HG02798 (cell line): ENCODE measurements around the gene BOD1L2.

Experiments used
- ATAC-seq: cut with Tn5 transposase; IDR thresholded peaks from one replicate; pipeline ENCODE4 v1.9.1; 2021; ENCODE audit warnings: mild to moderate bottlenecking; ENCODE audit not compliant: unreplicated experiment, poor library complexity

BOD1L2 gene

DNA sequence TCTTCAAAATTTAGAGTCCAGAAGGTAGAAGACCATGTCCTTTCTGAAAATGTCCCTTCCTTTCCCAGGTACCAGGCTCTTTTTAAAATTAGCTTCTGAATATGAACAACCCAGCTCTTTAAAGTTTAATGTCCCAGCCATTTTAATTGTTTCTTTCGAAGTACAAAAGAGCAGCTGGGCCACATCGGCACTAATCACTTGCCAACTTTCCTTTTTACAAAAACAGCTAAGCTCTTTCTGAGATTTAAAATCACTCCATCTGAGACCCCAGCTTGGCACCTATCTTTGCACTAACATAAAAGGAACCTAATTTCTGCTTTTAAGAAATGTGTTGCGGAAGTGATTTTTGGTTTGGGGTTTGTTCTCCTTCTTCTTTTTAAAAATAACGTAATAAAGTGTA is 2.6 kb downstream of the BOD1L2 start:
- ATAC-seq, result no peak

DNA sequence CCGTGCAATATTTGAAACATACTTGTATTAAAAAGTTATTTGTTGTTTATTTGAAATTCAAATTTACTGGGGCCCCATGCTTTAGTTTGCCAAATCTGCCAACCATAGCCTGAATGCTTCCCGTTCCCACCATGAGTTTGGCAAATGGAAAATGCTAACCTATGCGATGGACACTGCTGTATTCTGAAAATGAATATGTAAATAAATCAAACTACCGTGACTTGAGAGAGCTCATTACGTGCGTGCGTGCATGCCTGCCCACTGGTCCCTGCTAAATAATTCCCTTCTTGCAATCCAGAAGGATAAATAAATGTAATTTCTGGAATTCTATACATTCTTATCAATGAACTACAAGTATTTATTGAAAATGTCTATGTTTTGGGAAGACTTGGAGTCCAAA is 3.2 kb downstream of the BOD1L2 start:
- no peak for ATAC-seq

DNA sequence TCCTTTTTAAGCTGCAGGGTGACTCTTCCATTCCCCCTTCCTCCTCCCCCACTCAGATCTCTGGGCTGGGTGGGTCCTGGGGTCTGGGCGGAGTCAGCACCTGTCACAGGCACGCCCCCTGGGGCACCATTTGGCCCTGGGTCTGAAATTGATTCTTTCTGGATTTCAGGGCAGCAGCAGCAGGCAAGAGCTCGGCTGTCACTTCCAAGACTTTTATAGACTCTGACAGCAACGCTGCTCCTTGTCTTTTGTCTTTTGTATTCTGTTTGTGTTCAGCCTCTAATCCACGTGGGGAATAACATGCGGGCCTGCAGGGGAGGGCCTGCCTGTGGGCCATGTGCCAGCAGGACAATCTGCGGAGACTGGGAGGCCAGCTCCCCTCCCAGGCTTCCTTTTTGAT is 3.9 kb downstream of the BOD1L2 start:
- no peak for ATAC-seq

DNA sequence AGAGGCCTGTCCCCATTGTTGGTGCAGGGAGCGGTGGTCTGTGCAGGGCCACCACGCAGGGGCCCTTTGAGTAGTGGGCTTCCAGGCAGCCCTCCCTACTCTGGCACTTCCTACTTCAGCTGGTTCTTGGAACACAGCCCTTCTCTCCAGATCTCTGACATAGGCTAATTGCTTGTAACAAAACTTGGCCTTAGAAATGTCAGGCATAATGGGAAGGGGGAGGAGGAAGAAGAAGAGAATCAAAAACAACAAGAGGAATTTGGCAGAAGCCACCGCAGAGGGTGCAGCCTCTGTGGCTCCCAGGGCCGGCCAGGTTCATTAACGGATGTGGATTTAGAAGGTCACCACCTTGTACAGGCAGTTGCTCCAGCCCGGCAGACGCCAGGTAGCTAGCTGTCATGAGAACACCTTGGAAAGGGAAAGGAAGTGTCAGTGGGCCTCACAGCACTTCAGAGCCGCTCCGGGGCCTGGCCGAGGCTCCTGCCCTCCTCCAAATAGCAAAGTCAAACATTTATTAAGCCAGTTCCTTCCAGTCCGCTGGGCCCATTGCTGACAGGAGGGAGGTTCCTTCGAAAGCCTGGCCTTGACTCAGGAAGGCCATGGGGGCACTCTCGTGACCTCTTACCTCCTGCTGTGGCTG is 7.4 kb downstream of the BOD1L2 start:
- ATAC-seq, result no peak

DNA sequence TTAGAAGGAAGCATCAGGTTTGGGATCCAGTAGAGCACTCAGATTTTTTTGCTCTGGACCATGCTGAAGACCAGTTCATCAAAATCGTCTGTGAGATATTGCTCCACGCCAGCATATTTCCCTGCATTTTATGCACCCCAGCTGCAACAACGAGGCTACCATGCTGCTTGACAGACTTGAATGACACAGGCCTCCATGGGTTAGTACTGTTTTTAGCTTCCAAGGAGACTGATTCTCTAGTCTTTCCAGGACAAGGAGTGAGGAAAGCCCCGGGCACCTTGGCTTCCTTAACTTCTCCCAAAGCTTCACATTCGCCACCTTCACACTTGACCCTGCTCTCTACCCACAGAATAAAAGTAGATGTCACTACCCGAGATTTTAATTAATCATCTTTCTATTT is 17.5 kb downstream of the BOD1L2 start:
- no peak for ATAC-seq

DNA sequence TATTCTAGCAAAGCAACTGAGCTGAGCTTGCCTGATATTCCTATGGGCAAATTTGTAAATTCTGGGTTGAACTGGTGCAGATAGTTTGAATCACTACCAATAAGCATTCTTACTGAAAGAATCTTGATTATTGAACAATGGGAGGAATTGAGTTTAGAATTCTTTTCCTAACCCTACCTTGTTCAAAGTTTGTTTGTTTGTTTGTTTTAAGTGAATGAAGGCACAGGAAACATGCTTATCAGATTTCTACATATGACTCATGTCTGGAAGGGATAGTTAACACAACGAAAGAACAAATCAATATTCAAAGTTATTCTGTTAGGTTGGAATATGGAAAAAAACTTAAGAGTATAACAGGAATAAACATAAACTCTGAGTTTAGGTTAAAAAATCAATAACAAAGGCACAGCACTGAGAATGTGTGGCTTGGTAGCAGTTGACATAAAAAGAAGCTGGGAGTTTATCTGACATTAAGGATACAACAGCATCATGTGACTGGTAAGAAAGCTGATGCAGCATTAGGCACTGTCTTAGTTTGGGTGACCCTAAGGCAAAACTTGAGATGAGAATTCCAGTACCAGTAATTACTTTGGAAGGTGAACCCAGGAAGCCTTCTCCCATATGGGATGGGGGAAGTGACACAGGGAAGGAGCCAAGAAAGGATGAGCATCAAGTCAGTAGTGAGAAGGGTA is 20.9 kb downstream of the BOD1L2 start:
- ATAC-seq, result no peak

DNA sequence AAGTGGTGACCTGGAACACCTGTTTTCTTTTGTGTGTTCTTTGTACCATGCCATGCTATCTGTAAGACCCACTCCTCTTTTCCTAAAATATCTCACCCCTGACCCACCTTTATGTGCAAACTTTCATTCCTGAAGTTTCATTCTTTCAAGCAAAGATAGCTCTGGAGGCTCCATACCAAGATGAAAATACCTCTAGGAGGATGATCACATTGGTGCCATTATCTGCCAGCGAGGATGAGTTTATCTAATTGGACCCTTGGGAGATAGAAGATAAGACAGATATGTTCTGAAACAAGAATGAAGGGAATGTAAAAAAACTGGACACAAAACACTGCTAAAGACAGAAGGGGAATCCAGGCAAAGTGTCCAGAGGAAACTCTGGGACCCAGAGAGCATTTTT is 24.1 kb downstream of the BOD1L2 start:
- ATAC-seq, result no peak

DNA sequence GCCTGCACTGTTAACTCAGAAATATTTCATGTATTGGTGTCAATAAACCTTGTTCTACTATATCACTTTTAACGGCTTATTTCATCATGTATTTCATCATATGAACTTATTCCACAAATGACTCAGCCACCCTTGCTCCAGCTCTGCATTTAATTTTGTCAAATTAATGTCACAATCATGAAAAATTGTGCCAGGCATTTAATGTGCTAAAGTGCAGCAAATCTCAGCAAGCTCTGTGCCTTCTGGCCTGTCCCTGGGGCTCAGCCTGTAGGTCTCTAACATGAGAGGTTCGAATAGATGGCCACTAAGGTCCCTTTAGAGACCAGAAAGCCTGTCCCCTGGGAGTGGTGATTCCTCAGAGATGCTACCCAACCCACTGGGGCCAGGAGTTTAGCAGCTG is 28.6 kb downstream of the BOD1L2 start:
- no peak for ATAC-seq

DNA sequence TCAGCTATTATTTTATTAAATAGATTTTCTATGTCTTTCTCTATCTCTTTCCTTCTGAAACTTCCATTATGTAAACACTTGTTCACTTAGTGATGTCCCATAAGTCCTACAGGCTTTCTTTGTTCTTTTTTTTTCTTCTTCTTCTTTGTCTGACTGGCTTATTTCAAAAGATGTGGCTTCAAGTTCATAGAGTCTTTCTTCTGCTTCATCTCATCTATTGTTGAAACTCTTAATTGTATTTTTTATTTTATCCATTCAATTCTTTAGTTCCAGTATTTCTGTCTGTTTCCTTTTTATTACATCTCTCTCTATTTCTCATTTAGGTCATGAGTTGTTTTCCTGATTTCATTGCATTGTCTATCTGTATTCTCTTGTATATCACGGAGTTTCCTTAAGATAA is 38.5 kb downstream of the BOD1L2 start:
- no peak for ATAC-seq

DNA sequence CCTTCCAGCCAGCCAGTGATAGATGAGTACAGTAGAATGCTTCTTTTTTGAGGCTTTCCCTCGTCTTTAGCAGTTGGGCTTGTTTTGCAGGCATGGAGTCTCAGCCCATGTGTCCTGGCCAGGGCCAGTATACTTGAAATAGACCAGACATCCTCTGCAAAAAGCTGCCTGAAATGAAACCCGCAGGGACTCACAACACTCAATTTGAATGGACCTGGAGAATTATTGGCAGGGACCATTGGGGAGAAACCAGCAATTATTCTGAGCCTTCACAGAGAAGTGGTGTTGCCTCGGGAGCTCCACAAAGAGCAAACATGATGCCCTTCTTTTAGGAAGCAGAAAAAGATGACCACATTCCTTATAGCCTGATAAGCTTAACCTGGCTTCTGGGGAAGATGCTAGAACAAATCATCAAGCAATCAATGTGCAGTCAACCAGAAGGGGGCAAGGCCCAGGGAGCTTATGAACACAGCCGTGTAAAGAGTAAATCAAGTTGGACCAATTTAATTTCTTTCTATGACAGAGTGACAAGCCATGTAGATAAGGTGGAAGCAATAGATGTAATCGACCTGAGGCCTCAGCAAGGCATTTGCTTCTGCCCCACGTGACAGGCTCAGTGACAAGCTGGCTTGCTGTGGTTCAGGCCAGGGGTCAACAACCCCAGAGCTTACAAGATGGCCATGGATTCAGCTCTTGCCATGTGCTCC is 42.1 kb downstream of the BOD1L2 start:
- no peak for ATAC-seq

DNA sequence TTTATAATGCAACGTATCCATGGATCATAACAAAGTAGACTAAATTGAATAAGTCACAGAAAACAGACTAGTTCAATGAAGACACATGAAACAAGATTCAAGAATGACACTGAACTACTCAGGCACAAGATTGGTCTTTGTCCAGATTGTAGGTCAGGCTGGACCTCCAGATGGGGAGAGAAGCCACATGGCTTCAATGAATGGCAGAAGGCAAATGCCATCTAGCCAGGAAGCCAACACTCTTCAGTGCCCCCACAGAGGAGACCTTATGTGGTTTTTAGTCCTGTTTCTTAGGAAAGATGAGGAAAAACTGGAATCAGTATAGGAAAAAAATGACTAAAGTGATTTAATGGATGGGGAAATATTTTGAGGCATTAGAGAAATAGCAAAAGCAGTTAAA is 43.1 kb downstream of the BOD1L2 start:
- no peak for ATAC-seq

DNA sequence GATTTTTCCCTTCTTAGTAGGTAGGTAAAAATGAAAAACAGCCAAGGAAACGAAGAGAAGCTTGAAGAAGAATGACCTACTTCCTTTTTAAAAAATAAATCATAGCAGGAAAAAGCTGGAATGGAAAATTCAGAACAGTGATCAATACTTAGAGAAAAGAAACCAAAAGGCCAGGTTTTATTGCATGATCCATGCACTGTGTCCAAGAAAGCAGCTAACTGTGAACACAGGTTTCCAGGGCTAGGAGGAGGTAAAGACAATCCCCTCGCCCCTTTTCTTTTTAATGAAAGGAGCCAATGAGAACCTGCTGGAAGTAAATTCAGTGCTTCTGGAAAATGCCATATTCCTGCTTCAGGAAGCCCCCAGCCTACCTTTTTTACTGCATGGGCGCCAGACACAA is 47.2 kb downstream of the BOD1L2 start:
- no peak for ATAC-seq

DNA sequence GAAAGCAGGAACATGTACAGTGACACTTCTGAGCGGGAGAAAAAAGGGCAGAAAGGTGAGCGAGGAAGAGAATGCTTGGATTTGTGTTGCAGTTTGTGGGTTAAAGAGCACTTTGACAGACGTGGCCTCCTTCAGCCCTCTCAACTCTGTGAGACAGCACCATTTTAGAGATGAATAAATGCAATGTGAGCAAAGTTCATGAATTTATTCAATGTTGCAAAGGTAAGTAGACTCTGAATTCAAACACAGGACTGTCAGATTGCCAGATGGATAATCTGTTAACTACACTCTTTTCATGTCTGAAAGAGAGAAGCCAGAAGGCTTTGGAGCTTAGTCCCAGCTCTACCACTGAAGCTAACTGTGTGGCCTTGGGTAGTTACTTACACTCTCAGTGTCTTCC is 47.7 kb downstream of the BOD1L2 start:
- no peak for ATAC-seq

DNA sequence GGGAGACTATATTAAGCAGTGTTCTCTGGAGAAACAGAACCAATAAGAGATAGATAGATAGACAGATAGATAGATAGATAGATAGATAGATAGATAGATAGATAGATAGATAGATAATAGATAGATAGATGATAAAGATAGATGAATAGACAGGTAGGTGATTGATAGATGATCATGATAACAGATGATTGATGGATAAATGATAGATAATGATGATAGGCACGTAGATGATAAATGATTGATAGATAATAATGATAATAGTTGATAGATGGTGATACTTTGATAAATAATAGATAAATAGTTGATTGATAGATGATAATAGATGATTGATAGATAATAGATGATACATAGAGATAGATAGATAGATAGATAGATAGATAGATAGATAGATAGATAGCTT is 48.5 kb downstream of the BOD1L2 start:
- no peak for ATAC-seq

DNA sequence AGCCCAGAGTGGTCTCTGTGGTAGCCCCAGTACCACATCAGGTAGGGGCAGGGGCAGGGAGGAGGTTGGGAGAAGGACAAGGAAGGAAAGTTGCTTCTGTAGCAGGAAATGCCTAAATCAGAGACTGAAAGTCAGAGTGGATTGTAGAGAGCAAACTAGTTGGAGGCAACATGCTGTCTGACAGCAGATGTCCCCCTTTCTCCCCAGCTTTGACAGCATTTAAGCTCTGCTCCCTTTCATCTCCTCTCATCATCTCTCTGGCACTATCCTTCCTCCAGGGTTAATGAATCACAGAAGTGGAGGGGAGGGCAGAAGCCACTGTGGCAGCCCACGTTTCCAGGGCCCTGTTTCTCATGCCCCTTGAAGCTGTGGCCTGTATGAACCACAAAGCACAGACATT is 50.4 kb downstream of the BOD1L2 start:
- ATAC-seq, result no peak

DNA sequence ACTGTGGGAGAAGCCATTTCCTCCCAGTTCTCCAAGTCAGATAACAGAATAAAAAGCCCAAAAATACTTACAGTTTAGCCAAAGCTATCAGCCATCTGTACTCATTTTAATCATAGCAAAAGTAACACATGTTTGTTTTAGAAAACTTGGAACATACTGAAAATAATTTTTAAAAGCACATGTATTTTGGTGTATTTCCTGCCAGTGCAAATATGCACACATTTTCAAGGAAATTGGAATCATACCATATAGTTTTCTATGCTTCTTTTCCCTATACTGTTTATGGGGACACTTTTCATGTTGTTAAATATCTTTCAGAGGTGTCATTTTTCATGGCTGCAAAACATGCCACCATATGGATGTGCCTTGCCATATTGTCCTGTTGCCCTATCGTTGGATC is 51.2 kb downstream of the BOD1L2 start:
- ATAC-seq, result no peak
